NB4 (cell line): ENCODE results near the gene LINC01488.

Experiments used
- MYC ChIP-seq: IDR thresholded peaks from 2 replicates; pipeline ENCODE4 v1.6.1; 2011; ENCODE audit warnings: low read depth, low read length
- TF ChIP-seq, protein P1 (sequence below): IDR thresholded peaks from one replicate; pipeline ENCODE4 v1.5.1; 2012; ENCODE audit warnings: low read depth, low read length

DNA sequence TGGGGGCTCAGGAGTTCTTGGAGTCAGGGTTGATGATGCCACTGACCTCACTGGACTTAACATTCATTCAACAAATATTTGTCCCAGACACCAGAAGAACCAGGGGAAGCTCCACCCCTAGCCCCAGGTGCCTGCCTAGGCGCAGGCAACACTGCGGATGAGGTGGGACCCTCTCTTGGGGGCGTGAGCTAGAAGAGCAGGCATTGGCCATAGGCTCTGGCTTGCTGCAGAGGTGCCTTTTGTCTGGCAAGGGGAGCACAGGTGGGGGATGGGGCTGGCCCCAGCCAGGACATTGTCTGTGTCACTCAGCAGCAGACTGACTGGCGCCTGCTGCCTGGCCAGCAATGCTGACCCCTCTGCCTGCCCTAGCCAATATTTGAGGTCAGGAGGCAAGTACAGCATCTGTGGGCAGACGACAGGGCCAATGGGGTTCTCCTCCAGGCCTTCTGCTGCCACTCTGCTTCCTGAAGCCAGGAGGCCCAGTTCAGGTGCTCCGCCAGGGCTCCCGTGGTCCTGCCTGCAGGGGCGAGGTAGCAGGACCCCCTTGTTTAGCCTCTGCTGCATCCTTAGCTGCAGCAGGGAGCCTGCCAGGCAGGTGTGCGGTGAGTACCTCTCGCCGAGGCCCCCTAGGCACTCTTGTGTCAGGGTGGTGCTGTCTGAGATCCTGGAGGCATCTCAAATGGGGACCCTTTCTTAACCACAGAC, 4.0 kb downstream of the LINC01488 start:
- TF ChIP-seq, protein P1, sequence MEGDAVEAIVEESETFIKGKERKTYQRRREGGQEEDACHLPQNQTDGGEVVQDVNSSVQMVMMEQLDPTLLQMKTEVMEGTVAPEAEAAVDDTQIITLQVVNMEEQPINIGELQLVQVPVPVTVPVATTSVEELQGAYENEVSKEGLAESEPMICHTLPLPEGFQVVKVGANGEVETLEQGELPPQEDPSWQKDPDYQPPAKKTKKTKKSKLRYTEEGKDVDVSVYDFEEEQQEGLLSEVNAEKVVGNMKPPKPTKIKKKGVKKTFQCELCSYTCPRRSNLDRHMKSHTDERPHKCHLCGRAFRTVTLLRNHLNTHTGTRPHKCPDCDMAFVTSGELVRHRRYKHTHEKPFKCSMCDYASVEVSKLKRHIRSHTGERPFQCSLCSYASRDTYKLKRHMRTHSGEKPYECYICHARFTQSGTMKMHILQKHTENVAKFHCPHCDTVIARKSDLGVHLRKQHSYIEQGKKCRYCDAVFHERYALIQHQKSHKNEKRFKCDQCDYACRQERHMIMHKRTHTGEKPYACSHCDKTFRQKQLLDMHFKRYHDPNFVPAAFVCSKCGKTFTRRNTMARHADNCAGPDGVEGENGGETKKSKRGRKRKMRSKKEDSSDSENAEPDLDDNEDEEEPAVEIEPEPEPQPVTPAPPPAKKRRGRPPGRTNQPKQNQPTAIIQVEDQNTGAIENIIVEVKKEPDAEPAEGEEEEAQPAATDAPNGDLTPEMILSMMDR: no peak
- TF ChIP-seq MYC: no peak
